Measurements from ENCODE around the gene CUL7.

- no peak for TF ChIP-seq CTCF (conservative IDR thresholded peaks at IDR 0.05; ENCODE audit: low read depth, low read length)
- no peak for TF ChIP-seq EZH2 (IDR thresholded peaks at IDR 0.05; ENCODE audit: low read length, unreplicated experiment)
These were observed 24.5 kb downstream of the CUL7 start for GRCh38 chr6:43029120-43029519.
